ENCODE measurements around the gene SDF2L1.
"Not testable (repeated sequence)": the region's sequence is repeated elsewhere in the genome, so short reads cannot be mapped to it uniquely, and the experiment has no call there.

SDF2L1 gene

GRCh38 chr22:21599053-21599893, 42.8 kb upstream of the SDF2L1 start:
- no peak for DNase-seq (ENCODE audit: low read depth)
- H3K4me3 ChIP-seq (ENCODE audit: control insufficient read depth, low read depth, low read length): no peak overlapping the region
- no peak for TF ChIP-seq CTCF (IDR thresholded peaks at IDR 0.05; ENCODE audit: control insufficient read depth, insufficient read depth, low read depth, low read length, missing control alignments)

GRCh38 chr22:21602579-21602978, 39.5 kb upstream of the SDF2L1 start:
- H3K4me3 ChIP-seq (ENCODE audit: control insufficient read depth, low read depth, low read length): no peak overlapping the region
- no peak for DNase-seq (ENCODE audit: low read depth)
- TF ChIP-seq CTCF (IDR thresholded peaks at IDR 0.05; ENCODE audit: control insufficient read depth, insufficient read depth, low read depth, low read length, missing control alignments): no peak

DNA sequence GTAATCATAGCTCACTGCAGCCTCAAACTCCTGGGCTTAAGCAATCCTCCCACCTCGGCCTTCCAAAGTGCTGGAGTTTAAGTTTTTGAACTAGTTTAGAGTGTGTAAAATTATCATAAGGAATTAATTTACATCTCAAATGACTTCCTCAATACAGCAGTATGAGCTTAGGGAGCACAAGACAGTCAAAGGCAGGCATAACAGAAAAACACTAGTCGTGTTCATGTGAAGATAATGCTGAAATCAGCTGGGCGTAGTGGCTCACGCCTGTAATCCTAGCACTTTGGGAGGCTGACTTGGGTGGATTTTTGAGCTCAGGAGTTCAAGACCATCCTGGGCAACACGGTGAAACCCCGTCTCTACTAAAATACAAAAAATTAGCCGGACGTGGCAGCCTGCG, 38.1 kb upstream of the SDF2L1 start:
- DNase-seq (ENCODE audit: low read depth): no peak
- H3K4me3 ChIP-seq (ENCODE audit: control insufficient read depth, low read depth, low read length): no peak overlapping the region
- TF ChIP-seq CTCF (IDR thresholded peaks at IDR 0.05; ENCODE audit: control insufficient read depth, insufficient read depth, low read depth, low read length, missing control alignments): no peak

- no peak for TF ChIP-seq CTCF (IDR thresholded peaks at IDR 0.05; ENCODE audit: control insufficient read depth, insufficient read depth, low read depth, low read length, missing control alignments)
- no peak overlapping the region for H3K4me3 ChIP-seq (ENCODE audit: control insufficient read depth, low read depth, low read length)
- no peak for DNase-seq (ENCODE audit: low read depth)
Observed at GRCh38 chr22:21605887-21606564, 36.1 kb upstream of the SDF2L1 start.

DNA sequence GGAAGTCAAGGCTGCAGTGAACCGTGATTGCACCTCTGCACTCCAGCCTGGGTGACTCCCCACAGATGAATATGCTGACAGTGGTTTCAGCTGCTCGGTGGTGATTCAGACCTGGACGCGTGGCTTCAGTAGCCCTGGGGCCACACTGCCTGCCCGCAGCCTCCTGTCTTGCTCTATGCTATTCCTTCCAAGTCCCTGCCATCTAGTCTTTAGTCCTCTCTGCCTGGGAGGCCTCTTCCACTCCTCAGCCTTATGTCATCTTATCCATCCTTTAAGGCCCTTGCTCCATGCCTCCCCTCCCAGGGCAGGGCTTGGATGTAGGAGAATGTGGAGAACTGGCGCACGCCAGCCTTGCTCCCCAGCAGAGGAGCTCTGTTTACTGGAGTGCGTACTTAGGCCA, 35.3 kb upstream of the SDF2L1 start:
- no peak for DNase-seq (ENCODE audit: low read depth)
- no peak for TF ChIP-seq CTCF (IDR thresholded peaks at IDR 0.05; ENCODE audit: control insufficient read depth, insufficient read depth, low read depth, low read length, missing control alignments)

DNA sequence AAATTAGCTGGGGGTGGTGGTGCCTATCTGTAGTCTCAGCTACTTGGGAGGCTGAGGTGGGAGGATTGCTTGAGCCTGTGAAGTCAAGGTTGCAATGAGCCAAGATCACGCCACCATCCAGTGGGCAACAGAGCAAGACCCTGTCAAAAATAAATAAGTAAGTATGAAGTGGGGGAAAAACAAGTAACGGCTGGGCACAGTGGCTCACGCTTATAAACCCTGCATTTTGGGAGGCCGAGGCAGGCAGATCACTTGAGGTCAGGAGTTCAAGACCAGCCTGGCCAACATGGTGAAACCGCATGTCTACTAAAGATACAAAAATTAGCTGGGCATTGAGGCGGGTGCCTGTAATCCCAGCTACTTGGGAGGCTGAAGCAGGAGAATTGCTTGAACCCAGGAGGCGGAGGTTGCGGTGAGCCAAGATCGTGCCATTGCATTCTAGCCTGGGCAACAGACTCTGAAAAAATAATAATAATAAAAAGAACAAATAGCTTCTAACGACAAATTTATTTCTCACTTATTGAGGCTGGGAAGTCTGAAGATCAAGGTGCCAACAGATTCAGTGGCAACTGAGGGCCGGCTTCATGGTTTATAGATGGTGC, 32.4 kb upstream of the SDF2L1 start:
- H3K4me3 ChIP-seq (ENCODE audit: control insufficient read depth, low read depth, low read length); DNase-seq (ENCODE audit: low read depth): not testable (repeated sequence)

More for the DNA sequence above, 35.3 kb upstream of the SDF2L1 start:
- no peak overlapping the region for H3K4me3 ChIP-seq (ENCODE audit: control insufficient read depth, low read depth, low read length)
